DMS153 treated with DMSO at 0.1 percent for 48 hours (cell line): ENCODE data around the gene SPEG.
A peak's percentile ranks its signal among the peaks of the same experiment; 100 is the strongest.

Experiments
- DNase-seq: peaks from one replicate; lab custom pipeline; 2025; ENCODE audit not compliant: unreplicated experiment; lab: John Stamatoyannopoulos, UW

SPEG gene

DNA sequence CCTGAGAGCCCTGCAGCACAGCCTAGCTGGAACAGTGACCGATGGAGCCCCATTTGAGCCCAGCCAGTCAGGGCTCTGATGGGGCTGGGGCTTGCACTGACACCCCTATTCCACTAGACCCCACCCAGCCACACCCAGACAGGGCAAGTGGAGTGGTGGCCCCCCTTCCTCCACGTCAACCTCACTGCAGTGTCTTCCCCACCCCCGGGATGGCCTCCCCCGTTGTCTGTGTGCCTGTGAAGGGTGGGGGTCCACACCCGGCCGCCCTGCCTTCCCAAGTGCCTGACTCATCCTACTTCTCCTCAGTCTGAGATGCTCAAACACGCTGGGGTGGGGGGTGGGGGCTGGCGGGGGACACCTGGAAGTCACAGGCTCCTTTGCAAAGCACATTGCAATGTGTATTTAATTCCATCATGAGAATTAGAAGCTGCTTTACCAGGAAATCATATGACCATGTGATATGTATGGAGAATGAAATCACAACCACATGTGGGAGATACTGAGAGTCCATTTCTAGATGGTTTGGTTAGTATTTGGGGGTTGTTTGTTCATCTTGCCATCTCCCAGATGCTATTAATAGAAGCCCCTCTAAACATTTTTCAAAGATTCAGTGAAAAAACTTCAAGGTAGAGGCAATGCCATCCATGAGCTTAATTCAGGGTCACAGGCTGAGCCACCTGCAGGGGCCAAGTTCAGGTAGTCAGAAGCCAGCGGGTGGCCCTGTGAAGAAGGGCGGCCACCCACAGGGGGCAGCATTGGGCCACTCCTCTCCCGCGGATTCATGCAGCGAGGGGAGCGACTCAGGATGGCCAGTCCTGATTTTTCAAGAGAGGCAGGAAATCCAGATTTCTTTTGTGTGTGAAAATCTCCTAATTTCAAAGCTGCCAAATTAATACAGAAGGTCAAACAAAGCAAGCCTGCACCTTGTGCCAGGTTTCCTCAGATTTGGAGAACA, 41.3 kb downstream of the SPEG start:
- DNase-seq = peak; percentile 52

DNA sequence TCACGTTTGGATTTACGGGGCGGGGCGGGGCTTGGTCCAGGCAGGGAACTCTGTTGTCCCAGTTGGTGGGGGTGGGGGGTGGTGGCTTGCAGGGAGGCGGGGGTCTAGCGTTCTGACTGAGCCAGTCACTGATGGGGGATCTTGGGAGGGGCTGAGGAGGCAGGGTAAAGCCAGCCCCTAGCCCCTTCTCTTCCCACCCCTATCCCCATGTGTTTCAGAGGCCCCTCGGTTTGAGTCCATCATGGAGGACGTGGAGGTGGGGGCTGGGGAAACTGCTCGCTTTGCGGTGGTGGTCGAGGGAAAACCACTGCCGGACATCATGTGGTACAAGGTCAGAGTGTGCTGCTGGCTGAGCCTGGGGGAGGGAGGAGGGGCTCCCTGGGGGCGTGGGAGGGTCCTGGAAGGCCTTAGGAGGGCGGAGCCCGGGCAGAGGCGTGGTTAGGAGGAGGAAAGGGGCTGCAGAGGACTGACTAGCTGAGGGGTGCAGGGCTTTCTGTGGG, 42.1 kb downstream of the SPEG start:
- DNase-seq = no peak

GRCh38 chr2:219477179-219477578, 42.5 kb downstream of the SPEG start:
- DNase-seq = no peak

GRCh38 chr2:219477815-219478214, 43.2 kb downstream of the SPEG start:
- no peak for DNase-seq

GRCh38 chr2:219478916-219479315, 44.3 kb downstream of the SPEG start:
- no peak for DNase-seq

DNA sequence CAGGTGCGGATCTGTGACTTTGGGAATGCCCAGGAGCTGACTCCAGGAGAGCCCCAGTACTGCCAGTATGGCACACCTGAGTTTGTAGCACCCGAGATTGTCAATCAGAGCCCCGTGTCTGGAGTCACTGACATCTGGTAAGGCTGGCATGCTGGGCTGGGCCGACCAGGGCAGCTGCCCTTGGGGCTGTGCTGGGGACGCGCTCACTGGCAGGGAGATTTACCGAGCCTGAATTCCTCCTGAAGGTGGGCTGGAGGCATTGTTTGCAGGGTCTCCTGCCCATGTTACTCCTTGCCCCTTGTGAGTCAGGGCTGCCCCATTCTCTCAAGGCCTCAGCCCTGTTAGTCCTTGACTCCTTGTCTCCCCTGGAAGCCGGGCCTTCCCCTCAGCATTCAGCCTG, 45.4 kb downstream of the SPEG start:
- no peak for DNase-seq

DNA sequence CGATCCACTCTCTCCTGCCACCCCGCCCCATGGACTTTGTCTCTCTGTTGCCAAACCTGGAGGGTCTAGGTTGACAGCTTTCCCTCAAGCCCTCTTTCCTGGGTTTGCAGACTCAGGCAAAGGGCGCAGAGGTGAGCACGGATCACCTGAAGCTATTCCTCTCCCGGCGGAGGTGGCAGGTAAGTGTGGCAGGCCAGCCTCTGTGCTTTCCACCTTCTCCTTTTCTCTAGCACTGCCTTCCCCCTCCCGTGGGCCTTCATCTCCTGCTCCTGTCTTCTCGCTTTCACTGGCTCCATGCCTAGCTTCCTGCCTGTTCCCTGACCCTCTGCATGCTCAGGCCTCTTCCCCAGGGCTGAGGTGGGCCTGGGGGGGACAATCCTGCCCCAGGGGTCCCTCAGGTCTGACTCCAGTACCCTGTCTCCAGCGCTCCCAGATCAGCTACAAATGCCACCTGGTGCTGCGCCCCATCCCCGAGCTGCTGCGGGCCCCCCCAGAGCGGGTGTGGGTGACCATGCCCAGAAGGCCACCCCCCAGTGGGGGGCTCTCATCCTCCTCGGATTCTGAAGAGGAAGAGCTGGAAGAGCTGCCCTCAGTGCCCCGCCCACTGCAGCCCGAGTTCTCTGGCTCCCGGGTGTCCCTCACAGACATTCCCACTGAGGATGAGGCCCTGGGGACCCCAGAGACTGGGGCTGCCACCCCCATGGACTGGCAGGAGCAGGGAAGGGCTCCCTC, 48.2 kb downstream of the SPEG start:
- DNase-seq = no peak

- no peak for DNase-seq
Observed at GRCh38 chr2:219483451-219484342, 49.1 kb downstream of the SPEG start.

GRCh38 chr2:219484343-219485200, 49.9 kb downstream of the SPEG start:
- no peak for DNase-seq

DNA sequence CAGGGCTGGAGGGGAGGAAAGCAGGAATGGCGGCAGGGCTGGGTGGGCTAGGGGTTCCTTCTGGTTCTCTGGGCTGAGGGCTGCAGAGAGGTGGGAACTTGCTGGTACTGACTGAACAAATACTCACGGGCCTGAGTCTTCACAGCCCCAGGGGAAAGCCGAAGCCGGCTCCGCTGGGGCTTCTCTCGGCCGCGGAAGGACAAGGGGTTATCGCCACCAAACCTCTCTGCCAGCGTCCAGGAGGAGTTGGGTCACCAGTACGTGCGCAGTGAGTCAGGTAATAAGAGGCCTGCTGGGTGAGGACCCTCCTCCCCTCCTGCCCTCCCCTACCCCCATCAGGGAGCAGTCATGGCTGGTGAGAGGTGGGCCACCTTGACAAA, 50.5 kb downstream of the SPEG start:
- DNase-seq = no peak

GRCh38 chr2:219486380-219486959, 51.8 kb downstream of the SPEG start:
- DNase-seq = no peak

GRCh38 chr2:219488149-219488843, 53.7 kb downstream of the SPEG start:
- DNase-seq = no peak

DNA sequence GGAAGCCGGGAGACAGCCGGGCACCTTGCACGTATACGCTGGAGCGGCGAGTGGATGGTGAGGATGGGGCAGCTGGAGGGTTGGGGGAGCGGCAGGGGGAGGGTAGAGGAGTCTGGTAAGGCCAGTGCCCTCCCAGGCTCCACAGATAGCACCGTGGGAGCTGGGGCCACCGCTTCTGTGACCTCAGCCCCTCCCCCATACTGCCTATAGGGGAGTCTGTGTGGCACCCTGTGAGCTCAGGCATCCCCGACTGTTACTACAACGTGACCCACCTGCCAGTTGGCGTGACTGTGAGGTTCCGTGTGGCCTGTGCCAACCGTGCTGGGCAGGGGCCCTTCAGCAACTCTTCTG, 54.2 kb downstream of the SPEG start:
- no peak for DNase-seq

- DNase-seq = no peak
Observed at GRCh38 chr2:219489315-219489714, 54.7 kb downstream of the SPEG start.

DNA sequence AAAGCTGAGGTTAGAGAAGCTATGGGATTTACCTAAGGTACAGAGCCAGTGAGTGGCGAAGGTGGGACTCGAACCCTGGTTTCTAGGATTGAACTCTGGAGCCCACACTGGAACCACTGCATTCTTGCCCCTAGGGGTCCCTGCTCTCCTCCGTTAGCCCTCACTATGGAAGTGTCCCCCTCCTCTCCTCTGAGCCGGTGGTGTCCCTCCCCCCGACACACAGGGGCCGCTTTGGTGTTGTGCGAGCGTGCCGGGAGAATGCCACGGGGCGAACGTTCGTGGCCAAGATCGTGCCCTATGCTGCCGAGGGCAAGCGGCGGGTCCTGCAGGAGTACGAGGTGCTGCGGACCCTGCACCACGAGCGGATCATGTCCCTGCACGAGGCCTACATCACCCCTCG, 55.5 kb downstream of the SPEG start:
- DNase-seq = no peak

DNA sequence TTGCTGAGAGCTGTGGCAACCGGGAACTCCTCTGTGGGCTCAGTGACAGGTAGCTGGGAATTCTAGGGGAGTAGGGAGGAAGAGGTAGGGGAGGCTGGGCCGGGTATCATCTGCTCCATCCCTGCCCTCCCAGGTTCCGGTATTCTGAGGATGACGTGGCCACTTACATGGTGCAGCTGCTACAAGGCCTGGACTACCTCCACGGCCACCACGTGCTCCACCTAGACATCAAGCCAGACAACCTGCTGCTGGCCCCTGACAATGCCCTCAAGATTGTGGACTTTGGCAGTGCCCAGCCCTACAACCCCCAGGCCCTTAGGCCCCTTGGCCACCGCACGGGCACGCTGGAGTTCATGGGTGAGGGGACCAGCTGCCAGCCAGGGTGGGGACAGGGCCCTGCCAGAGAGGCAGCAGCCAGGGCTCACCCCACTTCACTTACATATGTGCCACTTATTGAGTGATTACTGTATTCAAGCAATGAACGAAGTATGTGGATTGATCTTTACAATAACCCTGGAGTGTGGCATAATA, 56.0 kb downstream of the SPEG start:
- DNase-seq = no peak

DNA sequence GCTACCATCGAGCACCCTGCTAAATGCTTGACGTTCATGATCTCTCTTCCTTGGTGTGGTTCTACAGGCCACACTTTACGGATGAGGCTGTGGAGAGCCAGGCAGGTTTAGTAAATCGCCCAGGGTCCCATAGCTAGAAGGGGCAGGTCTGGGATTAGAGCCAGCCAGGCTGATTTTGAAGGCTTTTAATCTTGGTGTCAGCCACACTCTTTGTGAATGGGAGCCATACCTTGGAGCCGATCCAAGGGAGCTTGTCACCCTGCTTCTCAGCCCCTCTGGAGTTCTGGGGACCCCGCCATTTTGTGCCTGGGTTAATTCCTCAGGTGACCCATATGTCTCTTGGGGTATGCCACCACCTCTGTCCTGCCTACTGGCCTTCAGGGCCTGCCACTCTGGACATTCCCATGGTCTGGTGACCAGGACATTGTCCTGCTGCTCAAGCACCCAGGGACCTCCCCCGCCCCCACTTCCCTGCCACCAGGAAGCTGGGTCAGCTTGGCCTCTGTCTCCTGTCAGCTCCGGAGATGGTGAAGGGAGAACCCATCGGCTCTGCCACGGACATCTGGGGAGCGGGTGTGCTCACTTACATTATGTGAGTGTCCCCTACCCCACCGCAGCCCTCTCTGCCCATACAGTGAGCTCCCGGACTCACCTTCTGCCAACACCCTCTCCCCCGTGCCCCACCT, 56.8 kb downstream of the SPEG start:
- no peak for DNase-seq

DNA sequence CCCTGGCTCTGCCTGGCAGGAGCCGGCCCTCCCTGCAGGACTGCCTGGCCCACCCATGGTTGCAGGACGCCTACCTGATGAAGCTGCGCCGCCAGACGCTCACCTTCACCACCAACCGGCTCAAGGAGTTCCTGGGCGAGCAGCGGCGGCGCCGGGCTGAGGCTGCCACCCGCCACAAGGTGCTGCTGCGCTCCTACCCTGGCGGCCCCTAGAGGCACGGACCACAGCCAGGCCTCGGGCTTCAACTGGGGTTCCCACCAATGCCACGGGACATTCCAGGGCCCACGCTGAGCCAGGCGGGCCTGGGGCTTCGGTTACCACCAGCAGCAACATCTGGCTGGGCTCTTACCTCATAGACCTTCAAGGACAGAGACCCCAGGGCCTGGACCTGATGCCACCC, 57.9 kb downstream of the SPEG start:
- DNase-seq = no peak
